ENCODE measurements around the gene IFT57.
"Not testable (repeated sequence)": the region's sequence is repeated elsewhere in the genome, so short reads cannot be mapped to it uniquely, and the experiment has no call there.

The IFT57 gene, protein sequence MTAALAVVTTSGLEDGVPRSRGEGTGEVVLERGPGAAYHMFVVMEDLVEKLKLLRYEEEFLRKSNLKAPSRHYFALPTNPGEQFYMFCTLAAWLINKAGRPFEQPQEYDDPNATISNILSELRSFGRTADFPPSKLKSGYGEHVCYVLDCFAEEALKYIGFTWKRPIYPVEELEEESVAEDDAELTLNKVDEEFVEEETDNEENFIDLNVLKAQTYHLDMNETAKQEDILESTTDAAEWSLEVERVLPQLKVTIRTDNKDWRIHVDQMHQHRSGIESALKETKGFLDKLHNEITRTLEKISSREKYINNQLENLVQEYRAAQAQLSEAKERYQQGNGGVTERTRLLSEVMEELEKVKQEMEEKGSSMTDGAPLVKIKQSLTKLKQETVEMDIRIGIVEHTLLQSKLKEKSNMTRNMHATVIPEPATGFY

DNA sequence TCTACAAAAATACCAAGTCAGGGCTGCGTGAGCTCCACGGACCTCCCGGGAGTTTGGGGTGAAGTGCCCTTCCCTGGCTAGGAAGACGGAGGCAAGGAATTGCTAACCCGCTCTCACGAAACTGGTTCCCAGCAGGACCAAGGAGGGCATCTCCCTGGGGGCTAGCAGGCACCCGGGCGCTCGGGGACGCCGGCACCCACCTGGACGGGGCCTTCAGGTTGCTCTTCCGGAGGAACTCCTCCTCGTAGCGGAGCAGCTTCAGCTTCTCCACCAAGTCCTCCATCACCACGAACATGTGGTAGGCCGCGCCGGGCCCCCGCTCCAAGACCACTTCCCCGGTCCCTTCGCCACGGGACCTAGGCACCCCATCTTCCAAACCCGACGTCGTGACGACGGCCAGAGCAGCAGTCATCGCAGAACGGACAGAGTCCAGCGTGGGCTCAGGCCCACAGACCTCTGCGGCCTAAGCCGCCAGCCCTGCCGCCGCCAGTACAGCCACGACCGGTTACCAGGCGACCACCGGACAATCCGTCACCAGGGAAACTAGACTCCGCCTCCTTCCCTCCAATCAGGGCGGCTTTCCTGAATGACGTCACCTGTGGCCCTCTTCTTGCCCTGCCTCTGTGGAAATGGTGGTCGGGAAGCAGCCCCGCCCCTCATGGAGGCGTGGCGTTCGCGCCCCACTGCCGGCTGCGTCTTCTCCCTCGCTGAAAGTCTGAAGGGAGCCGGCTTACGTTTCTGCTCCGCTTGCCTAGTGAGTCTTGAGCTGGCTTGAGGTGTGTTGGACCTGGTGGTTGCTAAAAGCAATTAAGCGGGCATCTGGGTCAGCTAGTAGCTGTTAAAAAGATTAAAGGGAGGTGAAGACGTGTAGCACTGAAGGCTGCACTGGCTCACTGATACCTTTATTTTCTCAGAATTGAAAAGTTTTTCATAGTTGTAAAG, at the start of gene IFT57:
Gene IFT57 (minus strand): TSS at position 514 of the 942 bp plus-strand sequence. CDS start 102 bp downstream, at position 412.
- DNase-seq (ENCODE audit: low spot score), result peak; percentile 95

DNA sequence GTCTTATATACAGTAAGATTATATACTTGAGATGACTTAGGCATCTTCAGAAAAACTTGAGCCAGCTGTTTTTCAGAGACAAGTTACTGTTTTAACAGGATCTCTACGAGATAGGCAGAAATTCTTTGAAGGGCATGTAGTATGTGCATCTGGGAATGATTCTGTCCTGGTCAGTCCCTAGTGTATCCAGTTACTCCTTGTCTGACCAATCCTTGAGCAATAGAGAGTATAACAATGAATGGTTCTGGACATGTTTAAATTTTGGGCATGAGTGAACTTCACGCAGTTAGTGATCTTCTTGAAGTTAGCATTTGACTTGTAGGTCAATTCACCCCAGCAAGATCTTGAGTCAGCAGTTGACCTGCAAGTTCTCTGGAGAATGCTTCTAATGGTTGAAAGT, 49.4 kb upstream of the IFT57 start:
- no peak for DNase-seq (ENCODE audit: low spot score)

DNA sequence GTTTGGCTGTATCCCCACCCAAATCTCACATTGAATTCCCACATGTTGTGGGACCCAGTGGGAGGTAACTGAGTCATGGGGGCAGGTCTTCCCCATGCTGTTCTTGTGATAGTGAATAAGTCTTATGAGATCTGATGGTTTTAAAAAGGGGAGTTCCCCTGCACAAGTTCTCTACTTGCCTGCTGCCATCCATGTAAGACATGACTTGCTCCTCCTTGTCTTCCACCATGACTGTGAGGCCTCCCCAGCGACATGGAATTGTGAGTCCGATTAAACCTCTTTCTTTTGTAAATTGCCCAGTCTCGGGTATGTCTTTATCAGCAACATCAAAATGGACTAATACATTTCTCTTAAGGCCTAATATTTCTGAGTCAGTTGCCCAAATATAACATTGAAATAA, 46.0 kb upstream of the IFT57 start:
- DNase-seq (ENCODE audit: low spot score), result not testable (repeated sequence)

DNA sequence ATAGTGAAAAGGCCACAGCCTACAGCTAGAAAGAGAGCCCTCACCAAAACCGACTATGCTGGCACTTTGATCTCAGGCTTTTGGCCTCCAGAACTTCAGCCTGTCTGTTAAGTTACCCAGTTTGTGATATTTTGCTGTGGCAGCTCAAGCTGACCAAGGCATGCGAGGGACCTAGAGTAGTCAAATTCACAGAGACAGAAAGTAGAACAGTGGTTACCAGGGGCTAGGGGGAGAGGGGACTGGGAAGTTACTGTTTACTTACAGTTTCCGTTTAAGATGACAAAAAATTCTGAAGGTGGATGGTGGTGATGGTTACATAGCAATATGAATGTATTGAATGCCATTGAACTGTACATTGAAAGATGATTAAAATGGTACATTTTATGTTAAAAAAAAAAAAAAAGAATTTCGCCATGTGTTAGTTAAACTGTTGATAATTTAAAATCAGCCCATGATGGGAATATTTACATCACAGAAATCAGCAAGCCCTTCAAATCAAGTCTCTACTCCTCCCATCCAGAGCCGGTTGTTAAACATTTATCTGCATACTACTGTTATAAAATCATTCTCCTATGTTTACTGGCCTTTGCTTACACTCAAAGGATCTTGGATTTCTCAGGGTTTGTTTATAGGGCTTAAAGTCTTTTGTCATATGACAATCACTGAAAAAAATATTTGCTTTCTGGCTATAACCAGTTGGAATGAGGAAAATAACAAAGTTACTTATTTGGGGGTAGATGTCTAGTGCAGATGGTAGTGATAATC, 42.5 kb upstream of the IFT57 start:
- DNase-seq (ENCODE audit: low spot score), result not testable (repeated sequence)

DNA sequence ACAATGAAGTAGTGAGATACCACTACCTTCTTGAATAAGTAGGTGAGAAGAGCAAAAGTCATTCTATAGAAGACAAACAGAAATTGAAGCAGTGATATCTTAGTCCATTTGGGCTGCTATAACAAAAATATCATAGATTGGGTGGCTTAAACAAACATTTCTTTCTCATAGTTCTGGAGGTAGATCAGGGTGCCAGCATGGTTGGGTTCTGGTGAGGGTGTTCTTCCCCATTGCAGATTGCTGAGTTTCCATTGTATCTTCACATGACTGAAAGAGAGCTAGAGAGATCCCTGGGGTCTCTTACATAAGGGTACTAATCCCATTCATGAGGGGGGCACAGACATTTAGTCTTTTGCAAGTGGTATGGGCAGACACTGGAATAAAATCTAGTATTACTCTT, 32.9 kb upstream of the IFT57 start:
- DNase-seq (ENCODE audit: low spot score), result no peak

DNA sequence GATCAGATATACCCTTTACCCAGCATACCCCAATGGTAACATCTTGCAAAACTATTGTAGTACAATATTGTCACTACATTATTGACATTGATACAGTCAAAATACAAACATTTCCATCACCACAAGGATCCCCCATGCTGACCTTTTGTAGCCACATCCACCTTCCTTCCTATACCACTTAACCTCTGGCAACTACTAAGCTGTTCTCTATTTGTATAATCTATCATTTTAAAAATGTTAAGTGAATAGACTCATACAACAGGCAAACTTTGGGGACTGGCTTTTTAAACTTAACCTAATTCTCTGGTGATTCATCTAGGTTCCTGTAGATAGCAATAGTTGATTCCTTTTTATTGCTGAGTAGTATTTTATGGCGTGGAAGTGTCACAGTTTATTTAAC, 29.6 kb upstream of the IFT57 start:
- DNase-seq (ENCODE audit: low spot score), result no peak

DNA sequence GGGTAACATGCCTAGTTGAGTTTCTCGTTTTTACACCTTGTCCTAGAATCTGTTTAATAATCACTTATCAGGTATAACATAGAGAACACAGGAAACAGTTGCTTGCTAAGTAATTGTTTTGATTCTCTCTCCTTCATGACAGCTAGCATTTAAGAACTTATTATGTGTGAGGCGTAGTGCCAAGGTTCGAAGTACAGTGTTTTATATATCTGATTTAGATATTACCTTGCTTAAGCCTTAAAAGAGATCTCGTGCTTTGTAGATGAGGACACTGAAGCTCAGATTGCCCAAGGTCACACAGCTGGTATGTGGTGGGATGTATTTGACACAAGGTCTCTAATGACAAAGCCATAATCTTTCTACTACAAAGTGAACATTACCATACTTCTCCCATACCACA, 29.0 kb upstream of the IFT57 start:
- DNase-seq (ENCODE audit: low spot score), result no peak

DNA sequence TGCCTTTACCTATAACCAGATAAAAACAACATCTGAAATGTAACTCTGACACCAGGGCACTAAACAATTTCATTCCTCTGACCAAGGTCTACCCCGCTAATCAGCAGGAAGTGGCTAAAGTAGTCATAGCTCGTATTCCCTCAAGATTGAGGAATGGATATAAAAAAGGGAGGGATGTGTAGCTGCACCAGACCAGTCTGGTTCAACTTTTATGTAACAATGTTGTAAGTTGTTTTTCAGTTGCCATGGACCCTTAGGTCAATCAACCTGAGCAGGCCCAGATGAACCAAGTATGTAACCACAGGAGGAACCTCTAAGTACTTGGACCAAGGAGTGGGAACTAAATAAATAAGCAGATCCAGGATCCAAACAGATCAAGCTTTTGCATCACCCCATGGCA, 28.4 kb upstream of the IFT57 start:
- DNase-seq (ENCODE audit: low spot score), result no peak

DNA sequence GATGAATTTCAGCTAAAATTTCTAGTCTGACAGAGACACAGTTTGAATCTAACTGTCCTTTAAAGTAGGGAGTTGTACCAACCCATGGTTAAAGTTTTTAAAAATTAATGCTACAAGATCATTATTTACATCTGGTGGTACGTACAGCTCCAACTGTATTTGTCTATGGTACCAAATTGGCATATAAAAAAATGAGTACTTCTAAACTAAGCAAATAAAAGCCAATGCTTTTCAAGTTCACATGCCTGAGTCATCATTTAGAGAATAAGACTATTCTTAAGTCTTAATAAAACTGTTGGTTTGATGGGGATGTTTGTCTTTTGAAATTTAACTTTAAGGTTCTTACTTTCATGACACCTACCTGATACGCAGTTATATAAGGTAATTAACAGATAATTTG, 21.0 kb upstream of the IFT57 start:
- no peak for DNase-seq (ENCODE audit: low spot score)

DNA sequence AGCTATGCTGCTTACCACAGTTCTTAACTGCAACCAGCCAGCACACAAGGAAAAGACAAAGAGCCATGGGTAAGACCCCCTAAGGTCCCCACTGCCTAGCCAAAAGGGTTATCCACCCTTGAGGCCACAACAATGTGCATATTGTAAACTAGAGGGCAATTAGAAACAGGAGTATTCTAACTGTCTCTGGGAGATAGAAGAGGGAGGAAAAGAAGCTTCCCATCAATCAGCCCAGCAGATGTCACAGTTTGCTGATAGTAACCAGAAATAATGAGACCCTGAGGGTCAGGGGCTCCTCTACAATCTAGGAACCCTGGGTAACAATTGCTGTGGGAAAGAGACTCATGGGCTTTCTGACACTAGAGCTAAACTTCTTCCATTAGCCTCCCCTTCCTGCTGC, 20.6 kb upstream of the IFT57 start:
- DNase-seq (ENCODE audit: low spot score), result no peak

DNA sequence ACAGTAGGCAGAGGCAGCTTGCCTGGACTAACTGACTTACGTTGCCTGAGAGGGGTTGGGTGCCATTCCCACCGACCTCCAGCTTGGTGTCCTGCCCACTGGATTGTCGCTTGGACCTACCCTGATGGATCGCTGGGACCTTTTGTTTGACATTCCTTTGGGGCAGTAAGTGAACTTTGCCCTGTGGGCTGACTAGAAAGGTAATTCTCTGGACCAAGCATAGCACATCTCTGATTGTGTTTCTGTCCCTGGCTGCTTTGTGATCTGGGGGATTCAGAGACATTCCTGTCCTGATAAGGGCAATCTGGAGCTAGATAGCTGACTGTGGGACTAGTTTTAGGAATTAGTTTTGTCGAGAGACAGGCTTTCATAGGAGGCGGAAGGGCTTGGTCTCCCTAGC, 19.5 kb upstream of the IFT57 start:
- no peak for DNase-seq (ENCODE audit: low spot score)

DNA sequence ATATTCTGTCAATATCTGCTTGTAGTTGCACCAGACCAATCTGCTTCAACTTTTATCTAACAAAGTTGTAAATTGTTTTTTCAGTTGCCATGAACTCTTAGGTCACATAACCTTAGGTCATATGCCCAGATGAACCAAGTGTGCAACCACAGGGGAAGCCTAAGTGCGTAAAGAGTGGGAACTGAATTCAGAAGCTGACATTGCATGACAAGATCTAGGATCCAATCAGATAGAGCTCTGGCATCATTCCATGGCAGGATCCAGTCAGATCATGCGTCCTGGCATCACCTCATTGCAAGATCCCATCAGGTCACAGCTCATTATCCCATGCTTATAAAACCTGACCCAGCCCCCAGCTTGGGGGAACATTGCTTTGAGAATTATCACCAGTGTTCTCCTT, 18.9 kb upstream of the IFT57 start:
- DNase-seq (ENCODE audit: low spot score), result no peak

DNA sequence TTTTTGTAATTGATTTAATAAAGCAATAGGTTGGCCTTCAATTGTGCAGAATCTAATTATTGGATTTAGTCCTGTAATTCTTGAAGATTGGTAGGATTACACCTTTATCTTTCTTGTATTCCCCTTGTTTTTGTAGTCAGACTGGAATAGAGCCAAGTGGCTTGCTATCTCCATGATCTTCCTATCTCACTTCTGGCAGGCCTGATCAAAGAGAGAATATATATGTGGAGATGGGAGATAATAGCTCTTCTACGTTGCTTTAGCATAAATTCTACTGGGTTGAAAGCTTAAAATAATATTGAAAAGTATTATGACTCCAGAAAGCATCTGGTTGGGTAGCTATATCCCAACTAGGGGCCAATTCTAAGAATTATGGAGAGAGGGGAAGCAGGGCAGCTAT, 16.9 kb upstream of the IFT57 start:
- DNase-seq (ENCODE audit: low spot score), result no peak

DNA sequence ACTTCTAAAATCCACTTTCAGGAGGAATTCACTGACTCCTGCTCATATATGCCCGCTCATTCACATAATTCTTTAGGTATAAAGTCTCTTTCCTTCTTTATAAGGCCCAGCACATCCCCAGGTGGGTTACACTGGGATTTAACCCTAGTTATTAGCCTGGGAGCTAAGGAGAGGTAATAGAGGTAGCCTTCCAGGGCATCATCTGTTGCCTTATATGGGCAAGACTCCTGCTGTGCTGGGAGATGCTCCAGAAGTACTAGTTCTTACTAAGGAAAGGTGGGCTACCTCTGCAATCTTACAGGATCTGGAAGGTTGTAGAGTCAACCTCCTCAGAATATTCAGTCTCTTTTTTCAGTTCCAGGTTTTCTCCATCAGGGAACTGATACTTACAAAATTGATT, 13.1 kb upstream of the IFT57 start:
- no peak for DNase-seq (ENCODE audit: low spot score)

DNA sequence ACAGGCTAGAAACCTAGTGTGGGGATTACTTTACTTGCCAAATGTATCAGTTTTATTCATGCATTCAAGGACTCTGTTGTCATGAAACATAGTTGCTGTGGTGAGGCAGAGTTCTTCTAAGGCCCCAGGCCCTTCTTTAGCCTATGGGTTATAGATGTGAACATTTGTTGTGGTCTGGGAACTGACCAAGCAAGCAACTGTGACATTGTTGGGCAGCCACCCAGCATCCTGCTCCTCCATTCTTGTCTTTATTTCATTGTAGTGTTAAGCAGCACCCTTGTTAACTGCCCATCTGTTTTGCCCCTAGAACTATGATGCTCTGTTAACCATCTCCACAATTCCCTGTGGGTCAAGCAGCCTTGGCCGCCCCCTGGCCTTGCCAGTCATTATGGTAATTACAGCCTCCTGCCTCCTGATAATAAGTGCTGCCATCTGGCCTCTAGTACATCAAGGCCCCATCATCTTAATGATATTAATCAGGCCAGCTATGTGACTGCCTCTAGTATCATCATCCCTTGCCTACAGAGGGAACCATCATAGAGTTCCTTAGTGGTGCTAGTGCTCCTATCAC, 12.2 kb upstream of the IFT57 start:
- no peak for DNase-seq (ENCODE audit: low spot score)

DNA sequence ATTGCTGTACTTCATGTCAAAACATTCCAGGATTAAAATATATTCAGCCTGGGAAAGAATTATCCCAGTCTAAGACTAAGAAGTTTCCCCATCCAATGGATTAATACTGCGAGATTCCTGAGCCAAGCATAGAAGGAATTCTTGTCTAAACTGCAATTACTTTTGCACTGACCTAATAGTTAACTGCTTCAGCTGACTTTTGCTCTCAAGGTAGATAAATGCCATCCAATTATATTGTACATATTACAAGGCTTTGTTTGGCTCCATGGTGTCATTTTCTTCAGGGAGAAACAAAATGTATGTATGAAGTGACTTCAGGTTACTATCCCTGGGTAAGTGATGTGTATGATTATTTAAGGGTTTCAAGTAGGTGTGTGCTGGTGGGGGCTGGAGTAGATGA, 6.1 kb upstream of the IFT57 start:
- no peak for DNase-seq (ENCODE audit: low spot score)

DNA sequence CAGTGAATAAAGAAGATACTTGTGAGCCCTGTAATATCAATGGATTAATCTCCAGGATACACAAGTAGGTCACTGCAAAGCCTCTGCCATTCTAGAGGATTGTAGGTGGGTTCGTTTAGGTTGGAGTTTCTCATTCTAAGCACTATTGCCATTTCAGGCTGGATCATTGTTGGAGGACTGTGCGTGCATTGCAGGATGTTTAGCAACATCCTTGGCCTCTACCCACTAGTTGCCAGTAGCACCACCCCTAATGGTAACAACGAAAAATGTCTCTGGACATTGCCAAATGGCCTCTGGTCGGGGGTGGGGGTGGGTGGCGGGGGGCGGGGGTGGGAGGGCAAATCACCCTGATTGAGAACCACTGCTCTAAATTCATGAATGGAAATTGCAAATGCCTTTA, 4.9 kb upstream of the IFT57 start:
- DNase-seq (ENCODE audit: low spot score), result no peak

DNA sequence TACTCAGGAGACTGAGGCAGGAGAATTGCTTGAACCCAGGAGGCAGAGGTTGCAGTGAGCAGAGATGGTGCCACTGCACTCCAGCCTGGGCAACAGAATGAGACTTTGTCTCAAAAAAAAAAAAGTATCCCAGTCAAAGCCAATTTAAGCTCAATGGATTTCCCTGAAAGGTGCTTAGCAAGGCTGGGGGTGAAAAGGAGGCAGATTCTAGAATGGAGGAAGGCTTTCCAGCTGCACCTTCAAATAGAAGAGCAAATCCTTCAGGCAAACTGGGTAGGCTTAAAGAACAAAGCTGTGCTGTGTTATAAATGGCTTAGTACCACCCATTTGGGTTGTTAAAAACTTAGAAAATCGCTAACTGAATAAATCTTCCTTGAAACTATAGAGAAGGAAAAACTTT, 3.0 kb upstream of the IFT57 start:
- DNase-seq (ENCODE audit: low spot score), result no peak

DNA sequence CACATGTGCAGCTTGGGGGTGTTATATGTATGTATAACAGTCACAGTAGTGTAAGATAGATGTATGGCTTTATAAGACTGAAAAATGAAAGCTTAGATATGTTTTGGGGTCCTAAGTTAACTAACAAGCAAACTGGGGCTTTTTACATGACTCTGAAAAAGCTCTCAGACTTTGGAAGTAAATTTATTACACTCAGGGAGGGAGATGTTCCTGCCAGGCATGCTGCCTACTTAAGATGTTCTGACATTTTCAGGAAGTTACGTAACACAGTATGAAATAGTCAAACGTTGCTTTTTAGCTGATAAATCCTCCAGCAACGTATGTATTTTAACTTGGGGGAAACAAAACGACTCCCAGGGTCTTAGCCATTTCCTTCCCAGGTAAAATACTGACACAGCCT, 1.7 kb upstream of the IFT57 start:
- peak; percentile 24 for DNase-seq (ENCODE audit: low spot score)

DNA sequence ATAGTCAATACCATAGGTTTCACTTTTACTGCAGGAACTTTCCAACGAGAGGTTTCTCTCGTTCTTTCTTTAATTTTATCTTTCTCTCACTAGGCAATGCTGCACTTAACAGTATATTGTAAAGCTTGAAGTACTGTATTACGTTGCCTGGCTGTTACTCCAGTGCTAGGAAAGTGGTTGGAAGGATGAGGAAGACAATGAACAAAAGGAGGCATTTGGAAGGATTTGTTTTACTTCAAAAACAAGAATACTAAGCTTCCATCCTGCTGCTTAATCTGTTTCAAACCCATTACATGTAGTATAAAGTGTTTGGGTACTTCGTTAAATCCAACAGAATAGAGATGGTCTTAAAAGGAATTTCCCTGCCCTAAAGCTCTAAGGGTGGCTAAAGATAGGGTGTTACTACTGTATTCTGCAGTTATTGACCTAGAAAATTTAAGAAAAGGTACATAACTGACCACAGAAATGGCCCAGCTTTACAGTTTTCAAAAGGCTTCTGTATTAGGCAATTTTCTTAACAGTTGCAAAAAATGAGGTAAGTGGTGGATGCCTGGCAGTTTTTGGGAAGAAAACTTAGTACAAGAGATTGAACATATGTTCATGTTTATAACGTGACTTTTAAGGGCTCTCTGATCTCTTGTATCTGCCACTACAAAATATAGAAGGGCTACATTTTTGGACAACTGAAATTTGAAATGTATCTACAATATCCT, 785 bp upstream of the IFT57 start:
- DNase-seq (ENCODE audit: low spot score), result no peak

DNA sequence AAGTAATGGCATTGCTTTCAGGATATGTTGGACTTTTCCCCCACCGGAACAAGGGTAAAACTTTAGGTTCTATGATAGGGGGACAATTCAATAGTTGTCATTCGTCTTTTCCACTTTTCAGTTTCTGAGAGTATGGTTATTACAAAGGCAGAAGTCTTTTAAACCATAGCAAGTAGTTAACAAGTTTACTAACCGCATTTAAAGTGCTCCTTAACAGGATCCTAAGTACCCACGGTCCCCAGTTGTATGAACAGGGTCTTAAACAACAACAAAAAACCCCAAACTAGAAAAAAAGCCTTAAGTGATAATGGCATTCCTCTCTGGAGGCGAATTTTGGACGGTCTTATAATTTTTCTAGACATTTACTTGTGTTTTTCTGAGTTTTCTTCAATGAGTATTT, 831 bp downstream of the IFT57 start:
- DNase-seq (ENCODE audit: low spot score), result no peak
